Glomerular endothelial cell (primary cell): ENCODE results near the gene UCKL1. TPM values are rescaled to one million over a fixed set of nuclear protein-coding genes. Genes with fewer than 3 reads are reported as not detected.
"Not testable (repeated sequence)": the region's sequence is repeated elsewhere in the genome, so short reads cannot be mapped to it uniquely, and the experiment has no call there.

Source experiments
- DNase-seq: peaks from one replicate; pipeline ENCODE4 v3.0.0-alpha.2; 2011; ENCODE audit warnings: low read depth, low spot score; ENCODE audit errors: extremely low read depth
- total RNA-seq: library from RNA; depleted of rRNA; stranded (reverse); fragments of >200 nt; gene quantifications from 2 replicates; pipeline ENCODE4 v1.2.3, GENCODE V29; 2015

UCKL1 gene
- total RNA-seq, 1 donor from 2014 or later: 45.4 TPM

DNA sequence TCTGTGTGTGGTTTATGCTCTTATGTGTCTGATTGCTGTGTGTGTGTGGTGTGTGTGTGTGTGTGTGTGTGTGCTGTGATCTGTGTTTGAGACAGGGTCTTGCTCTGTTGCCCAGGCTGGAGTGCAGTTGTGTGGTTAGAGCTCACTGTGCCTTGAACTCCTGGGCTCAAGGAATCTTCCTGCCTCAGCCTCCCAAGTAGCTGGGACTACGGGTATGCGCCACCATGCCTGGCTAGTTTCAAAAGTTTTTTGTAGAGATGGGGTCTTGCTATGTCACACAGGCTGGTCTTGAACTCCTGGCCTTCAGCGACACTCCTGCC, 16.9 kb upstream of the UCKL1 start:
- DNase-seq: no peak

DNA sequence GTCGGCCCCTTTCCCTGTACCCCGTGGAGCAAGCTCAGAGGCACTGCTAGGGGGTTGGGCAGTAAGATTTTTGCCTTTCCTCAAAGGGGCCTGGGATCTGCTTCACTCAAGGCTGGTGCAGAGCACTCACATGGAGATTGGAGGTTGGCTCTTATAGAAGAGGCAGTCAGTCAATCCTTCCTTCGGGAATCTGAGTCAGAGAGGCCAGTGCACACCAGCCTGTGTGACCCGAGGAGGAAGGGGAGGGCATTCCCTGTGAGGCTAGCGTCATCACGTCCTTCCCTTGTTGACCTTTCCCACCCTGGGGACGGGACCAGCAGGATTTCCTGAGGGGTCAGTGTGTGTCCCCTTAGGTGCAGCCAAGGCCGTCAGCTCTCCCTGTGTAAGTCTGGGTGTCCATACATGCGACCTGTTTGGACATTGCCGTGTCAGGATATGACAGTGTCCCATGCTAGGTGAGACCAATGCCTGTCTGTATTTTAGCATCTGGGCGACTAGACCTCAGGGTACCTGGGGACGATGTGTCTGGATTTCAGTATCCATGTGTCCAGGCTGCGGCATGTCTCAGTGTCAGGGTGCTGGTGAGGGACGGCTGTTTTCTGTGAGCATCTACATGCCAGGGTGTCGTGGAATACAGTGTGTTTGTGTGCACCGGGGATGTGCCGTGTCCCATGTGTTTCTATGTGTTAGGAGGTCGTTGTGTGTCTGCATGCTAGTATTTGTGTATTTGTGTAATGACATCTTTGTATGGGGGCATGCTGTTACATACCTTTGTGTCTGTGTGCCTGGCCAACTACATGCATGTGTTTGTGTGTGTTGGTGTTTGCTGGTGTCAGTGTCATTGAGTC, 16.3 kb upstream of the UCKL1 start:
- DNase-seq: peak; percentile 37

DNA sequence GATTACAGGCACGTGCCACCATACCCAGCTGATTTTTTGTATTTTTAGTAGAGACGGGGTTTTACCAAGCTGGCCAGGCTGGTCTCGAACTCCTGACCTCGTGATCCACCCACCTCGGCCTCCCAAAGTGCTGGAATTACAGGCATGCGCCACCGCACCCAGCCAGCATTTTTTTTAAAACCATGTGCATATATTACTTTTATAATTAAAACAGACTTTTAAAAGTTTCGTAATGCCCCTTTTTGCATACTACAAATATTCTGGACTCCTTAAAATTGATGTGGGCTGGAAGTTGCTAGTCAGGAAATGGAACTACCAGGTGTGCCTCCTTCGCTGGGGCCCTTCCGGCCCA, 15.7 kb upstream of the UCKL1 start:
- not testable (repeated sequence) for DNase-seq

DNA sequence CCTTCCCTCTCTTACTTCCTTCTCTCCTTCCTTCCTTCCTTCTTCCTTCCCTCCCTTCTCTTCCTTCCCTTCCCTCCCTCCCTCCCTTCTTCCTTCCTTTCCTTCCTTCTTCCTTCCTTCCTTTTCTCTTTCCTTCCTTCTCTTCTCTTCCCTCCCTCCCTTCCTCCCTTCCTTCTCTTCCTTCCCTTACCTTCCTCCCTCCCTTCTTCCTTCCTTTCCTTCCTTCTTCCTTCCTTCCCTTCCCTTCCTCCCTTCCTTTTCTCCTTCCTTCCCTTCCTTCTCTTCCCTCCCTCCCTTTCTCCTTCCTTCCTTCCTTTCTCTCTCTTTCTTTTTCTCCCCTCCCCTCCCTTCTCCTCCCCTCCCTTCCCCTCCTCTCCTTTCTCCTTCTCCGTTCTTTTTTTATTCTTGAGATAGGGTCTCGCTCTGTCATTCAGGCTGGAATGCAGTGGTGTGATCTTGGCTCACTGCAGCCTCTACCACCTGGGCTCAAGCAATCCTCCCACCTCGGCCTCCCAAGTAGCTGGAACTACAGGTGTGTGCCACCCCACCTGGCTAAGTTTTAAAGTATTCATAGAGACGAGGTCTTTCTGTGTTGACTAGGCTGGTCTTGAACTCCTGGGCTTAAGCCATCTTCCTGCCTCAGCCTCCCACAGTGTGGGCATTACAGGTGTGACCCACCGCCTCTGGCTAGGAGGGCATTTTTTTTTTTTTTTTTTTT, 14.7 kb upstream of the UCKL1 start:
- no peak for DNase-seq

DNA sequence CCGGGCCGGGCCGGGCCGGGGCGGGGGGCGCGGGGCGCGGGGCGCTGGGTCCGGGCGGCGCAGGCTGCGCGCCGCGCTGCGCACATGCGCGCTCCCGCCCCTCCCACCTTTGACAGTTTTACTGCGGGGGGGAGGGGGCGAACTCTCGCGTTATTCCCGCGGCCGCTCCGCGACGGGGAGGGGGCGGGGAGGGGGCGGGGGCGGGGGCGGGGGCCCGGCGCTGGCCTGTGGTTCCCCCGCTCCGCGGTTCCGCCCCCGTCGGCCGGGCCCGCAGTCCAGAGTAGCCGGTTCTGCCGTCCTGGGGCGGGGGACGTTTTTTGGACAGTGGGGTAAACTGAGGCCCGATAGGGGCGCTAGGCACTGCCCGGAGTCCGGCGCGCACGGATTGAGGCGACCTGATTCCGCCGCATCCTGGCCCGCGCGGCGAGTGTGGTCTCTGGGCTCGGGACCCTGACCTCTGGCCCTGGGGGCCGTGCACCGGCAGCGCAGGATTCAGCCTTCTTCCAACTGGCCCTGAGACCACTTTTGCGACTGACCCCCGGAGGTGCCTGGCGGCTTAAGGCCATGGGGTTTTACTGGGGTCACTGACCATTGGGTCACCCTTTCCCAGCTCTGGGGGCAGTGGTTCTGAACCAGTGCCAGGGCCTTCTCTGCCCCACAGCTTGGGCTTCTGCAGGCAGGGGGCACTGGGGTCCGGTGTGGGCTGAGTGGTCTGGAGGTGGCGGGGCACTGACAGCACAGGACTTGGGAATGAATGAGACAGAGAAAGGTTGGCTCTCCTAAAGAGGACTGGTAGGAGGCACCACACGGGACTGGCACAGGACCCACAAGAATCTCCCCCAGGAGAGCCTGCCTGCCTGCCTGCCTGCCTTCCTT, 13.9 kb upstream of the UCKL1 start, which contains the start of gene ZNF512B:
Gene ZNF512B (minus strand): TSS at position 93 of the 876 bp plus-strand sequence. CDS start 1,980 bp downstream, outside the sequence.
- no peak for DNase-seq

DNA sequence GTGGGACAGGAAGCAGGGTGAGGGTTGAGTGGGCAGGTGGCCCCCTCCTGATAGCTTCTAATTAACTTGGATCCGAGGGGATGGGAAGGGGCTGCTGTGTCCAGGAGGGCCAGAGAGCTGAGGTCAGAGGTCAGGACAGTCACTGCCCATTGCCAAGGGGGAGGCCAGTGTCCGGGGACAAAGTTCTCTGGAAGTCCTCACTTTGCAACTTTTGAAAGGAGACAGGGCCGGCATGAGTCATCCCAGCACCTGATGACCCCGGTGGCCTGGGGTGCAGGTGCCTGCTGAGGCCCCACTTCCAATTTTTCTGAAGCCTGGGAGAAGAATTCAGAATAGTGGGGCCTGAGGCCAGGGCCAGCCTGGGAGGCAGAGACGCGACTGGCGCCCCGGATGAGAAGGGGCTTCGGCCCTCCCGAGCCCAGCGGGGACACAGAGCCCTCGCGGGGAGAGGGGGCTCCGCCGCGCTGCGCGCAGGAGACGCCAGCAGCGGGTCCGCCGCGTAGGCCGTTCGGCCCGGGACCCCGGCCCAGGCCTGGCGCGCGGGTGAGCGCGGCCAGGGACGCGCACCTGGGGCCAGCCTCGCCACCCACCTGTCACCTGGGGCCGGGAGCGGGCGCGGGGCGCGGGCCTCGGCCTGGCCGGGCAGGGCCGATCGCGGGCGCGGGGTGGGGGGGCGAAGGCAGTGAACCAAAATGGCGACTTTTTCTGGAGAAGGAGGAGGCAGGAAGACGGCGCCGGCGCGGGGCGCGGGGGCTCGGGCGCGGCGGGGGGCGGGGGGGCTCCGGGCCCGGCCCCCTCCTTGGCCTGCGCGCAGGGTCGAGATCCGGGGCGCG, 12.9 kb upstream of the UCKL1 start:
- no peak for DNase-seq

DNA sequence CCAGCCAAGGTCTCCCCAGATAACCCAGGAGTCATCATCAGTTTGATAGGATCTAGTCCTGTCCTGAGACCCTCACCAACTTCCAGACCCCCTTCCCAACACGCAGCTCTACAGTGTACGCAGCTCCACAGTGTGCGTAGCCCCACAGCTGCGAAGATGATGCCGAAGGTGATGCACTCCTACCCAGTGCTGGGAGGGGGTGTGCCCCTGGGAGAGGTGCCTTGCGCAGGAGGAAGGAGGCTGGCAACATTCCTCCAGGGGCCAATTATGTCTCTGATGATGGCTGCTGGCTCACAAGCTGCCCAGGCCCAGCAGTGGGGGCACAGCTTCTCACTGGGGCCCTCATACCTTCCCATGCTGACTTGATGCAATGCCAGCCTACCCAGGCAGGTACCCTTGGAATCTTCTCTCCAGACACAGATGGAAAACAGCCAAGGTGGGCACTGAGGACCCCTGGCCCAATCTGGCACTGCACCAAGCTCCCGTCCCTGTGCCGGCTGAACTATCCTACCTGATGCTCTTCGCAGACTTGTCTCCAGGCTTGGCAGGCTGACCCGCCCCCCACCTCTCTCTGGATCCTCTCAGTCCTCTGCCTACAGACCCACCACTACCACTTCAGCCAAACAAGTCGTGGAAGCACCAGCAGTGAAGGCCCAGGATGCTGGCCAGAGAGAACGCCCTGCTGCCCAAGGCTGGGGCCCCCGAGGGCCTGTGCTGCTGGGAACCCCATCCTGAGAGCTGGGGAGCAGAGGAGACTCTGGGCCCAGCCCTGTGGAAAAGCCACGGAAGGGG, 12.1 kb upstream of the UCKL1 start:
- no peak for DNase-seq

DNA sequence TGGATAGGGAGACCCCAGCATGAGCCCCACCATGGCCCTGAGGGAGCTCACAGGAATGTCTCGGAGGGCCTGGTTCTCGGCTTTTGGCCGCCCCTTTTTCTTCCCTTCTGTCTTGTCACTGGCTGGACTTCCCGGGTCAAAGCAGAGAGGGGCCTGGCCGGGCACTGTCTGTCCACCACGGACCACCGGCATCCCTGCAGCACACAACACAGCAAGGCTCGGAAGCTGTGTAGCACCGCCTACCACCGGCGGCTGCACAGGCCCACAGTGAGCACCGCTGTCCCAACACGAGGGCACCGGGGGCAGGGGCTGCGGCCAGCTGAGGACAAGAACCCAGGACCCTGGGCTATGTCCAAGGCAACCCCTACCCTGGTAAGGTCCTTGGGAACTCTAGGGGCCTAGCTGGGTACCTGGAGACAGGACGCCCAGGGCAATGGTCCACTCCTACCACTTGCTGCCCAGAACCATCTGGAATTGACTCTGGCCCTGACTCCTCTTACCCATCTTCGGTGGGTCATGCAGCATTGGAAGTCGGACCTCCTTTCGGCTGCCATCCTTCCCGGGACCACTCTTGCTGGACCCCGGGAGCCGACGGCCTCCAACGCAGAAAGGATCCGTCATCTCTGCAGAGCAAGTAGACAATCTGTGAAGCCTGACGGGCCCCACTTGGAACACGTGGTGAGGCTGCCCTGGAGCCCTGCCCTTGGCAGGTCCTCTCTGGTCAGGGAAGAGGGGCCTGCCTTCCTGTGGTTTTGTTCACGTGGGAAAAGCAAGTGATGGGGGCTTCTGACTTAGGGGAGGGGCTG, 11.3 kb upstream of the UCKL1 start:
- DNase-seq: no peak

DNA sequence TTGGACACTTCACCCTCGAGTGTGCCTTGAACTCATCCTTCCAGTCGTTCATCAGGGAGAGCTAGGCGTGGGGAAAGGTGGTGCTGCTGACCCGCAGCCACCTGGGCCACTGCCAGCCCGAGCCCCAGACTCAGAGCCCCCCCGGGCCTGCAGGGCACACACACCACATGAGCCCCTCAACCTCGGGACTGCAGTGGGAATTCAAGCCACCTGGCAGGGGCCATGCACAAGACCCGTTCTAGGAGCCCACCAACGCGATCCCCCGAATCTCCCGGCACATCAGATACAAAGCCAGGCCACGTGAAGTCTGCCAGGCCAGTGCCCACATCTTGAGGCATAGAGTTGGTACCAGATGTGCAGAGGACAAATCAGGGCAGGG, 10.7 kb upstream of the UCKL1 start:
- no peak for DNase-seq

DNA sequence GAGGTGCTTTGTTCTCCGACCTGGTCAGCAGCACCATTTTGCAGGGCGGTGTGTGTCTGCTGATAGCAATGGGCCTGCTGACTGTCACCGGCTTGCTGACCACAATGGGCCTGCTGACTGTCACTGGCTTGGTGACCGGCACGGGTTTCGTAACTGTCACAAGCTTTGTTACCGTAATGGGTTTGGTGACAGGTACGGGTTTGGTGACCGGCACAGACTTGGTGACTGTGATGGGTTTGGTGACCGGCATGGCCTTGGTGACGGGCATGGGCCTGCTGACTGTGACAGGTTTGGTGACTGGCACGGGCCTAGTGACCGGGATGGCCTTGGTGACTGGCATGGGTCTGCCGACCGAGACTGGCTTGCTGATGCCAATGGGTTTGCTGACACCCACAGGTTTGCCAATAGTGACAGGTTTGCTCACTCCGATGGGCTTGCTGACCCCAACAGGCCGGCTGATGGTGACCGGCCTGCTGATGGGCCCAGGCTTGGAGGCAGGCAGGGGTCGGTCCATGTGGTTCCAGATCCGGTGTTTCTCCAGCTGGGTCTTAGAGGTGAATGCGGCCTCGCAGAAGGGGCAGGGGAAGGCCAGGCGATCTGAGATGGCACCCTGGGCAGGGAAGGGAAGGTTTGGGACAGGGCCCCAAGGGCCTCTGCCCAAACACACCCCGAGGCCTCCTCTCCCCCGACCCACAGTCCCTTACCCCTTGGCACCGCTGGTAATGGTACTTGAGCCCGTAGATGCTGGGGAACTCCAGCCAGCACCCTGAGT, 10.1 kb upstream of the UCKL1 start:
- DNase-seq: no peak

DNA sequence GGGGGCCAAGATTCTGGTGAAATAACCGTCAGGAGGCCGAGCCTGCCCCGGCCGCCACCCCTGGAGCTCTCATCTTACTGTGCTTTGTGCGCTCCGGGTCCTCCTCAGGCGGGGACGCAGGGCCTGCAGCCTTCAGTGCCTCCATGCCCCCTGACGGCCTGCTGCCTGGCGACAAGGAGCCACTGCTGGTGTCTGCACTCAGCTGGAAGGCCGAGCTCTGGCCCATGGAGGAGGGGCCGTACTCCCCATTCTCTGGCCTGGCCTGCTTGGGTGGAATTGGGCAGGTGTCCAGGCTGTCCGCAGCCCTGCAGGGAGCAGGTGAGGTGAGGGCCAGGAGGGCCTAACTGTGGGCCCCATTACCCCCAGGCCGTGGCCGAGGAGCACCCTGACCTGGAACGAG, 8.2 kb upstream of the UCKL1 start:
- DNase-seq: no peak

DNA sequence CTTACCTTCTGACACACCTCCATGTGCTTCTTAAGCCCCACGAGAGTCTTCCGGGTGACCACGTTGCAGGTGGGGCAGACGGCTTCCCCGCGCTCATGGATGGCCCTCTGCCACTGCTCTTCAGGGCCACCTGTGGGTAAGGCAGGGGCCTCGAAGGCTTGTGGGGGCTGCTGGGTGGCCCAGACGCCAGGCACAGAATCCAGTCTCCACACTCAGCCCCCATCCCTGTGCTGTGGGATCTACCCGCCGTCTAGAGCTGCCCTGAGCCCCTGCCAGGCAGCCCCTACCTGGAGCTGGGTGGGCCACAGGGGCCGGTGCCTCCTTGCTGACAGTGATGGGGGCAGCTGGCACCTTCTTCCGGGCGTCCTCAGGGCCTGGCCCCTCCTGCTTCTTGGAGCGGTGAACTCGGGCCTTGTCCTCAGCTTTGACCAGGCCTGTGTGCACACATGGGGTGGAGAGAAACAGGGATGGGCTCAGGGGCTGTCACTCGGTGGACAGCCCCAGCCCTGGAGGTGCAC, 7.6 kb upstream of the UCKL1 start:
- DNase-seq: no peak

DNA sequence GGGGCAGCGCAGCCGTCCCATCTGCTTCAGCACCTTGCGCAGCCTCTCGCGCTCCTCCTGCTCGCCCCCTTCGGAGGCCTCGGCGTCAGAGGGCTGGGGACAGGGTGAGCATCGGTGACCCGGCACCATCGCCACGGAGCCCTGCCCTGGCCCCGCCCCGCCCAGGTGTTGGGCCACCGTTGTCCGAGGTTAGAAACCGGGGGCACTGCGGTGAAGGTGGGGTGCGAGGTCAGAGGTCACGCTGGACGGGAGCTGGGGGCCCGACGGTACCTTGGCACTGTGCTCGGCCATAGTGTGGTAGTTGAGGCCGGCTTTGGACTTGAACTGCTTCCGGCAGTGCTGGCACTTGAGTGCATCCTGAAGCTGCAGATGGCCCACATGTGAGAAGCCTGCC, 7.1 kb upstream of the UCKL1 start:
- no peak for DNase-seq

DNA sequence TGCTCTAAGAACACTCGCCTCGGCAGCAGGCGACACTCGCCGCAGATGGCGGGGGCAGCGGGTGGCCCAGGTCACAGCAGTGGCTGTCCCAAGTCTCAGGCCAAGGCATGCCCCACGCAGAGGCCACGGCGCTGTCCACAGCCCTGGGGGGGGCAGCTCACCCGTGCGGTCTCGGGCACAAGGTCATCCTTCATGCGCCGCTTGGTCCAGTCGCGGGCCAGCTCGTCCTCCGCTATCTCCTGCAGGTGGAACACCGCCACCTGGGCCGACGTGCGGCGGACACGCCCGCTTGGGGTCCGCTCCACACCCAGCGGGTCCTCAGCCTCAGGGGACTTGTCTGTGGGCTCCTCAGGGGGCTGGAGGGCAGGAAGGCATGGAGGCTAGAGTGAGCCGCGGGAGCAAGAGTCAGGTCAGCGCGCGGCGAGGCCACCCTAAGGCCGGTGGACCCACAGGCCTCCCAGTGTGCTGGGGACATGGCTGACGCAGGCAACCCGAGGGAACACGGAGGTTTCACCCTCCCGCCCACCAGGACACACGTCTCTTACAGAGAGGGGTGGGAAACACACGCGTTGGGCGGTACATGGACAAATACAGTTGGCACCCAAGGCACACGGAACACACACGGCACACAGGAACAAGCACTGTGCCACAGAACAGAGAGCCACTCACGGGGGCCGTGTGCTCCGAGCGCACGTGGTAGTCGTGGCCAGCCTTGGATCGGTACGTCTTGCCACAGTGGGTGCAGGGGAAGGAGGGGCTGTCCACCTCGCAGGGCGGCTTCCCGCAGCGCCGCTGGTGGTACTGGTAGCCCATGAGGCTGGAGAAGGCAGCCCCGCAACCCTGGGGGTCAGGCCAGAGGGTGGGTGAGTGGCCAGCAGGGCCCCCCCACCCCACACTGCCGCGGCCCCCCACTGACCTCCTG, 6.5 kb upstream of the UCKL1 start:
- no peak for DNase-seq

DNA sequence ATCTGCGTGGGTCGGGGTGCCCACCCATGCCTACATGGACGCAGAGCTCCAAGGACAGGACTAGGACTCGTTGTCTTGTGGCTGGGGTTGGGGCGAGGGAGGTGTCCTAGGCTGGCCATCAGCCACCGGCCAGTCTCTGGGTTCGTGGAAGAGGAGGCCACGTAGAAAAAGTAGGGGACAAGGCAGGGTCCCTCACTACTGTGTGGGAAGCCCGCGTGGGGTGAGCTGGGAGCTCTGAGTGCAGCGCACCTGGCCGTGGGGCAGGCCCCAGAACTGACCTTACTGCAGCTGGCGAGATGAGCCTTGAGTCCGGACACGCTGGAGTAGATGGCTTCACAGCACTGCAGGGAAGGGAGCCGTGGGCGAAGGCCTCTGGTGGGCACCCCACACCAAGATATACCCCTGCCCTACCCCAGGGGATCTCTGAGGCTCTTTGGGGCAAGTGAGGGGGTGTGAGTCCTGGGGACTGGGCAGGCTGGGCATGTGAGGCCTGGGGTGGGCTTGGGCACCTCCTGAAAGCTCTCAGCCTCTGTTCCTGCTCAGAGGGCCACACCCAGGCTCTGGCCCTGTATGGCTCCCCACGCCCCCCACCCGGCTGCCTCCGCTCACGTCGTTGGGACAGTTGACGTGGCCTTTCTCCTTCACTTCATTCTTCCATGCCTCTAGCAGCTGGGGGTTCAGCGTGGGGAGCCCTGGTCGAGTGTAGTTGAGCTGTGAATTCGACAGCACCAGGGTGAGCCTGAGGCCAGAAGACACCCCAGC, 5.6 kb upstream of the UCKL1 start:
- DNase-seq: no peak
